ENCODE measurements around the gene BRD4. TPM values are rescaled to one million over a fixed set of nuclear protein-coding genes. Genes with fewer than 3 reads are reported as not detected.

The BRD4 gene
- total RNA-seq, 1 experiment from 2014 or later: 41.4 TPM

GRCh38 chr19:15218501-15218900 is 113.8 kb downstream of the BRD4 start:
- no peaks in the 10 kb centered on the region for H3K36me3 ChIP-seq (ENCODE audit: insufficient read depth, low read length)
- H3K4me1 ChIP-seq (ENCODE audit: low read length): peaks cover 6% of the 10 kb centered on the region
- H3K9me3 ChIP-seq (ENCODE audit: low read length): no peaks in the 10 kb centered on the region
- H3K79me2 ChIP-seq (ENCODE audit: low read length): peaks cover 5% of the 10 kb centered on the region; the same call in 1 of the 2 replicates
- no peaks in the 10 kb centered on the region for H4K20me1 ChIP-seq (ENCODE audit: insufficient read depth, low read depth, low read length)
- no peak overlapping the region for H2AFZ ChIP-seq (ENCODE audit: low read length)
- H3K4me2 ChIP-seq (ENCODE audit: low read depth, low read length, poor library complexity, severe bottlenecking): no peak overlapping the region
- no peak for DNase-seq
- H3K27me3 ChIP-seq (ENCODE audit: low read length): no peaks in the 10 kb centered on the region
- no peak overlapping the region for H3K9ac ChIP-seq (ENCODE audit: low read length)
- H3K27ac ChIP-seq (ENCODE audit: low read length): no peak overlapping the region
- H3K9me2 ChIP-seq (replicated peaks; ENCODE audit: insufficient read depth, low read length): no peaks in the 10 kb centered on the region
- H3K4me3 ChIP-seq (ENCODE audit: low read length): no peak overlapping the region

GRCh38 chr19:15216363-15216762 is 116.0 kb downstream of the BRD4 start:
- no peaks in the 10 kb centered on the region for H3K36me3 ChIP-seq (ENCODE audit: insufficient read depth, low read length)
- no peaks in the 10 kb centered on the region for H3K79me2 ChIP-seq (ENCODE audit: low read length)
- H4K20me1 ChIP-seq (ENCODE audit: insufficient read depth, low read depth, low read length): no peaks in the 10 kb centered on the region
- no peaks in the 10 kb centered on the region for H3K9me2 ChIP-seq (replicated peaks; ENCODE audit: insufficient read depth, low read length)
- H3K4me1 ChIP-seq (ENCODE audit: low read length): no peaks in the 10 kb centered on the region
- no peak overlapping the region for H3K4me3 ChIP-seq (ENCODE audit: low read length)
- no peak overlapping the region for H3K9ac ChIP-seq (ENCODE audit: low read length)
- H3K27ac ChIP-seq (ENCODE audit: low read length): no peak overlapping the region
- H3K27me3 ChIP-seq (ENCODE audit: low read length): no peaks in the 10 kb centered on the region
- DNase-seq: no peak
- H3K9me3 ChIP-seq (ENCODE audit: low read length): no peaks in the 10 kb centered on the region
- no peak overlapping the region for H3K4me2 ChIP-seq (ENCODE audit: low read depth, low read length, poor library complexity, severe bottlenecking)
- H2AFZ ChIP-seq (ENCODE audit: low read length): no peak overlapping the region

GRCh38 chr19:15213715-15214381 is 118.5 kb downstream of the BRD4 start:
- no peaks in the 10 kb centered on the region for H3K36me3 ChIP-seq (ENCODE audit: insufficient read depth, low read length)
- no peak for DNase-seq
- no peaks in the 10 kb centered on the region for H3K79me2 ChIP-seq (ENCODE audit: low read length)
- H3K4me1 ChIP-seq (ENCODE audit: low read length): no peaks in the 10 kb centered on the region
- H3K9me2 ChIP-seq (replicated peaks; ENCODE audit: insufficient read depth, low read length): no peaks in the 10 kb centered on the region
- H3K27me3 ChIP-seq (ENCODE audit: low read length): no peaks in the 10 kb centered on the region
- H3K9me3 ChIP-seq (ENCODE audit: low read length): no peaks in the 10 kb centered on the region
- H3K9ac ChIP-seq (ENCODE audit: low read length): no peak overlapping the region
- no peak overlapping the region for H3K4me3 ChIP-seq (ENCODE audit: low read length)
- no peak overlapping the region for H3K27ac ChIP-seq (ENCODE audit: low read length)
- H3K4me2 ChIP-seq (ENCODE audit: low read depth, low read length, poor library complexity, severe bottlenecking): no peak overlapping the region
- no peaks in the 10 kb centered on the region for H4K20me1 ChIP-seq (ENCODE audit: insufficient read depth, low read depth, low read length)
- H2AFZ ChIP-seq (ENCODE audit: low read length): no peak overlapping the region

DNA sequence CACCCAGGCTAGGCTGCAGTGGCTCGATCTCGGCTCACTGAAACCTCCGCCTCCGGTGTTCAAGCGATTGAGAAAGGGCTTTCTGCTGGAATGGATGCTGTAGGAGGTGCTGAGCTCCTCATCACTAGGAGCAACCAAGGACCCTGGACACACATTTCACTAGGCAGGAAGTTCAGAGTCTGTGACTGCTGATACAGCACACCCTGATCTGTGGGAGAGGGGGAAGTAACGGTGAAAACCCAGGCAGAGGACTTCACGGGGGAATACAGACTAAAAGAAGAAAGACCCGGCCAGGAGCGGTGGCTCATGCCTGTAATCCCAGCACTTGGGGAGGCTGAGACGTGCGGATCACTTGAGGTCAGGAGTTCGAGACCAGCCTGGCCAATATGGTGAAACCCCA is 119.6 kb downstream of the BRD4 start:
- Histone ChIP-seq H3K9me2 (replicated peaks; ENCODE audit: insufficient read depth, low read length) (no peaks in the 10 kb centered on the region), H3K36me3 (ENCODE audit: insufficient read depth, low read length) (no peaks in the 10 kb centered on the region), H3K79me2 (ENCODE audit: low read length) (no peaks in the 10 kb centered on the region), H3K4me1 (ENCODE audit: low read length) (no peaks in the 10 kb centered on the region), H3K27ac (ENCODE audit: low read length) (no peak overlapping the region), H2AFZ (ENCODE audit: low read length) (no peak overlapping the region), H3K27me3 (ENCODE audit: low read length) (no peaks in the 10 kb centered on the region), H3K4me2 (ENCODE audit: low read depth, low read length, poor library complexity, severe bottlenecking) (no peak overlapping the region), H4K20me1 (ENCODE audit: insufficient read depth, low read depth, low read length) (no peaks in the 10 kb centered on the region), H3K9ac (ENCODE audit: low read length) (no peak overlapping the region), H3K4me3 (ENCODE audit: low read length) (no peak overlapping the region), H3K9me3 (ENCODE audit: low read length) (no peaks in the 10 kb centered on the region)
- no peak for DNase-seq

- no peaks in the 10 kb centered on the region for H3K36me3 ChIP-seq (ENCODE audit: insufficient read depth, low read length)
- no peak overlapping the region for H2AFZ ChIP-seq (ENCODE audit: low read length)
- no peaks in the 10 kb centered on the region for H3K9me2 ChIP-seq (replicated peaks; ENCODE audit: insufficient read depth, low read length)
- H3K79me2 ChIP-seq (ENCODE audit: low read length): no peaks in the 10 kb centered on the region
- H3K4me1 ChIP-seq (ENCODE audit: low read length): no peaks in the 10 kb centered on the region
- no peaks in the 10 kb centered on the region for H4K20me1 ChIP-seq (ENCODE audit: insufficient read depth, low read depth, low read length)
- H3K9me3 ChIP-seq (ENCODE audit: low read length): no peaks in the 10 kb centered on the region
- H3K9ac ChIP-seq (ENCODE audit: low read length): no peak overlapping the region
- H3K4me2 ChIP-seq (ENCODE audit: low read depth, low read length, poor library complexity, severe bottlenecking): no peak overlapping the region
- DNase-seq: no peak
- no peak overlapping the region for H3K27ac ChIP-seq (ENCODE audit: low read length)
- H3K4me3 ChIP-seq (ENCODE audit: low read length): no peak overlapping the region
- no peaks in the 10 kb centered on the region for H3K27me3 ChIP-seq (ENCODE audit: low read length)
Measured at GRCh38 chr19:15210323-15210781, 122.0 kb downstream of the BRD4 start.

DNA sequence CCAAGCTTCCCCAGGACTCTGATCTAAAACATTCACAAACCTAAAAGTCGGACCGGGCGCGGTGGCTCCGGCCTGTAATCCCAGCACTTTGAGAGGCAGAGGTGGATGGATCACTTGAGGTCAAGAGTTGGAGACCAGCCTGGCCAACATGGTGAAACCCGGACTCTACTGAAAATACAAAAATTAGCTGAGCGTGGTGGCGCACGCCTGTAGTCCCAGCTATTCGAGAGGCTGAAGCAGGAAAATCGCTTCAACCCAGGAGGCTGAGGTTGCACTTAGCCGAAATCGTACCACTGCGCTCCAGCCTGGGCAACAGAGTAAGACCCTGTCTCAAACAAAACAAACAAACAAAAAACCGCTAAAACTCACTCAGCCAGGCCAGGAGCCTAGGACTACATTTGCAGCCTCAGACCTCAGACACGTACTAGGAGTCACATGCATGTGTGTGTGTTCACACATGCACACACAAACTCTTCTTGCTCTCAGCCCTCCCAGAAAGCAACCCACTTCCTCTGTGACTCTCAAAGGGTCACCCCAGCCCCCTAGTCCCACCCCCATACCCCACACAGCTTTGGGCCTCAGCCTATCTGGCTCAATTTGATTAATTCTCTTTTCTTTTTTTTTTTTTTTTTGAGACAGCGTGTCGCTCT is 130.8 kb downstream of the BRD4 start:
- Histone ChIP-seq H2AFZ (ENCODE audit: low read length) (no peak overlapping the region), H3K27ac (ENCODE audit: low read length) (no peak overlapping the region), H3K4me2 (ENCODE audit: low read depth, low read length, poor library complexity, severe bottlenecking) (no peak overlapping the region), H3K36me3 (ENCODE audit: insufficient read depth, low read length) (no peaks in the 10 kb centered on the region), H3K79me2 (ENCODE audit: low read length) (no peaks in the 10 kb centered on the region), H3K4me1 (ENCODE audit: low read length) (peaks cover 18% of the 10 kb centered on the region), H4K20me1 (ENCODE audit: insufficient read depth, low read depth, low read length) (no peaks in the 10 kb centered on the region), H3K9me3 (ENCODE audit: low read length) (no peaks in the 10 kb centered on the region), H3K9me2 (replicated peaks; ENCODE audit: insufficient read depth, low read length) (no peaks in the 10 kb centered on the region), H3K9ac (ENCODE audit: low read length) (no peak overlapping the region), H3K27me3 (ENCODE audit: low read length) (no peaks in the 10 kb centered on the region), H3K4me3 (ENCODE audit: low read length) (no peak overlapping the region)
- DNase-seq: no peak

DNA sequence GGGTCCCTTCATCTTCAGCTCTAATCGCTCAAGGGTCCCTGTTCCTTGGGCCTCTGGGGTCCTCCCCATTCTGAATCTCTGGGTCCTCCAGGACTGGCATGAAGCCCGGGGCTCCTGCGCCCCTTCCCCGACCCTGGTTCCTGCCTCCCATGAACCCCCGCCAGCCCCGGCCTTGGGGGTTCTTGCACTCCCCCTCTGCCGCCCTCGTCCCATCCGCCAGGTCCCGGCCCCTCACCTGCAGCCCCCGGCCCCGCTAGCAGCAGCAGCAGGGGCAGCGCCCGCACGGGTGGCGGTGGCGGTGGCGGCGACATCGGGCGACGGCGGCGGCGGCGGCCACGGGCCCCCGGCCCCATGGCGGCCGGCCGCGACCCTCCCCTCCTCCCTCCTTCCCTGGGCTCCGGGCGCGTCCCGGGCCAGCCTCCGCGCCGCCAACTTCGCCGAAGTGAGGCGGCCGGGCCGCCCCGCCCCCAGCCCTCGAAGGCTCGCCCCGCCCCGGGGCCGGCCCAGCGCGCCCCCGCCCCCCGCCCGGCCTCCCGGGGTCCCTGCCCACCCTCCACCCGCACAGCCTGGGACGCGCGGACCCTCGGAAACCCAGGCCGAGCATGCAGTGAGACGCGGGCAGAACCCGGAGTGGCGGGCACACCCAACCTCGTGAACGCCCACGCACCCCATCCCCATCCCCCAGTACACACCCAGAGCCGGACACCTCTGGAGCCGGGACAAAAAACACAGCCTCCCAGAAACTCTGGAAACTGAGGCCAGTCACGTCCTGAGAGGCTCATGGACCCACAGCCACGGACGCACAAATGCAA is 131.6 kb downstream of the BRD4 start, which contains the start of gene NOTCH3:
Gene NOTCH3, minus strand, starts transcription at position 443 of the 812 bp plus-strand sequence. Its CDS starts 90 bp downstream, at position 353.
- no peak for DNase-seq
- Histone ChIP-seq H3K27ac (ENCODE audit: low read length) (no peak within 1 kb of the TSS), H3K9me3 (ENCODE audit: low read length) (no peaks in the 10 kb centered on the region), H3K9me2 (replicated peaks; ENCODE audit: insufficient read depth, low read length) (no peaks in the 10 kb centered on the region), H3K79me2 (ENCODE audit: low read length) (no peaks in the 10 kb centered on the region), H3K4me1 (ENCODE audit: low read length) (peaks cover 18% of the 10 kb centered on the region), H3K9ac (ENCODE audit: low read length) (no peak within 1 kb of the TSS), H3K27me3 (ENCODE audit: low read length) (no peaks in the 10 kb centered on the region), H3K4me3 (ENCODE audit: low read length) (no peak within 1 kb of the TSS), H3K4me2 (ENCODE audit: low read depth, low read length, poor library complexity, severe bottlenecking) (no peak within 1 kb of the TSS), H2AFZ (ENCODE audit: low read length) (no peak within 1 kb of the TSS), H3K36me3 (ENCODE audit: insufficient read depth, low read length) (no peaks in the 10 kb centered on the region), H4K20me1 (ENCODE audit: insufficient read depth, low read depth, low read length) (no peaks in the 10 kb centered on the region)

All from Karpas-422 (cell line).